GM06990 (cell line): ENCODE data around the gene TRMT11.

Experiments
- DNase-seq: peaks from one replicate; pipeline ENCODE4 v3.0.0-alpha.2; 2011; ENCODE audit not compliant: insufficient read length; ENCODE audit errors: extremely low read depth
- H3K27me3 ChIP-seq: replicated peaks from 2 replicates; pipeline ENCODE4 v1.6.0; 2011; ENCODE audit warnings: low read length; ENCODE audit not compliant: control insufficient read depth, insufficient read depth
- H3K36me3 ChIP-seq: 2 replicates; pipeline ENCODE4 v1.5.1; 2011; ENCODE audit warnings: low read length; ENCODE audit not compliant: control insufficient read depth, insufficient read depth
- H3K4me3 ChIP-seq: replicated peaks from 2 replicates; pipeline ENCODE4 v1.5.1; 2011; ENCODE audit warnings: low read depth, mild to moderate bottlenecking, control low read depth, low read length
- CTCF ChIP-seq: IDR thresholded peaks from 2 replicates; pipeline ENCODE4 v1.5.1; 2011; ENCODE audit warnings: low read length, control low read depth, mild to moderate bottlenecking, inconsistent platforms; ENCODE audit not compliant: insufficient read depth, poor library complexity, severe bottlenecking

TRMT11 gene

GRCh38 chr6:125983246-125983945 lies 2.9 kb upstream of the TRMT11 start:
- Histone ChIP-seq H3K27me3 (no peaks in the 10 kb centered on the region), H3K4me3 (no peak overlapping the region), H3K36me3 (no peaks in the 10 kb centered on the region; the same call in 1 of the 2 replicates)
- TF ChIP-seq CTCF = no peak
- DNase-seq = no peak

GRCh38 chr6:125984311-125984710 lies 2.0 kb upstream of the TRMT11 start:
- Histone ChIP-seq H3K4me3 (no peak overlapping the region), H3K27me3 (no peaks in the 10 kb centered on the region), H3K36me3 (no peaks in the 10 kb centered on the region; the same call in 1 of the 2 replicates)
- no peak for TF ChIP-seq CTCF
- no peak for DNase-seq

- DNase-seq = no peak
- Histone ChIP-seq H3K4me3 (peak overlapping the region; percentile 92), H3K27me3 (no peaks in the 10 kb centered on the region), H3K36me3 (no peaks in the 10 kb centered on the region; the same call in 1 of the 2 replicates)
- TF ChIP-seq CTCF = no peak
These were observed 818 bp upstream of the TRMT11 start for GRCh38 chr6:125985522-125985921.

GRCh38 chr6:125985979-125986300 lies 400 bp upstream of the TRMT11 start:
- no peak for DNase-seq
- no peaks in the 10 kb centered on the region for H3K27me3 ChIP-seq
- no peak for TF ChIP-seq CTCF
- peak overlapping the region; percentile 92 for H3K4me3 ChIP-seq
- no peaks in the 10 kb centered on the region for H3K36me3 ChIP-seq

GRCh38 chr6:125987026-125987617 lies 782 bp downstream of the TRMT11 start:
- no peak for DNase-seq
- Histone ChIP-seq H3K36me3 (no peaks in the 10 kb centered on the region), H3K4me3 (peak overlapping the region; percentile 92), H3K27me3 (no peaks in the 10 kb centered on the region)
- no peak for TF ChIP-seq CTCF
